Activated CD4-positive, CD25-positive, alpha-beta regulatory T cell treated with anti-CD3 and anti-CD28 coated beads, Interleukin-2, amount 50 U/mL, for 16 hours (primary cell): Measurements from ENCODE around the gene ELMO3.

ENCODE experiments used
- DNase-seq: peaks from one replicate; pipeline ENCODE4 v3.0.0-alpha.2; 2020; ENCODE audit warnings: low read depth, low spot score

ELMO3 gene

DNA sequence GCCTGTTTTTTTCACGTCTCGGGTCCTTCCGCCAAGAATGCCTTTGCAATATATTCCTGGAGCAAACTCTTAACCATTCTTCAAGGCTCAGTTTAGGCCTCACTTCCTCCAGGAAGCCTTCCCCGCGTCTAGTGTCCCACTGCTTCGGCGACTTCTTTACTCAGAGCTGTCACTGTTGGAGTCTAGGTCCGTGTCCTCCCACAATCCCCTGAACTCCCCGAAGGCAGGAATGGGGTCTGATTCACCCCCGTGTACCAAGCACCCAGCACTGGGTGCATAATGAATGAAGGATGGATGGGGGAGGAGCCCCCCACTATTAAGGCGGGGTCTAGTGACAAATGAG lies 15.7 kb upstream of the ELMO3 start:
- no peak for DNase-seq

DNA sequence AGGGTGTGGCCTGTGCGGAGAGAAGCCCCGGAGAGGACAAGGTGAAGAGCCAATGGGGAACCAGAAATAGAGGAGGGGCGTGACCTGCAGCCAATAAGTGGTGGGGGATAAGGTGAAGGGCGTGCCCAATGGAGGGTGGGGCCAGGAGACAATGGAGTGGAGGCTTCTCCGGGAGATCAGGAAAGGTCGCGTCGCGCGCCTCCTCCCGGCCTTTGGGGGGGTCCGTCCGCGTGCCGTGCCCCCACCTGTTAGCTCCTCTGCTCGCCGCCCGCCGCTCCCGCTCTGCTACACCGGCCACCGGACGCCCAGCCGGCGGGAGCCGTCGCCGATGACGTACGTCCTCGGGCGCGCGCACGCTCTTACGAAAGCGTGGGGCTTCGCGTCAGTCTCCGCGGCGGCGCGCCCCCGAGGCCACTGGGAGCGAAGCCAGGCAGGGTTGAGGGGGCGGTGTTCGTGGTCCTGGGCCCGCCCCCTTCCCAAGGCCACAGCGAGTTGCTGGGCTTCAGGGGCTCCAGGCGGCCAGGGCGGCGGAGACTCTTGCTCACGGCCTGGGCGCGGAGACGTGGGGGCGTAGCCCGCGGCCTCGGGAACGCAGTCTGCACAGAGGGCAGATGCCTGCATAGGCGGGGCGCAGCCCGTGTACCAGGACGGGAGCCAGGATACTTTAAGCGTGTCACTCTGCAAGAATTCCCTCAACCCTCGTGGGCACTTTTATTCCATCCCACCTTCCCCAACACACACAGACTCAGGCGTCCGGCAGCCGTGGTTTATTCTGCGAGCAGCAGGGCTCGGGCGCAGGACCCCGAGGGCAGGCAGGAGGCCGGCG lies 15.1 kb upstream of the ELMO3 start, which contains the start of gene MATCAP1:
Gene MATCAP1, minus strand, starts transcription at position 337 of the 826 bp plus-strand sequence. CDS start 3,353 bp downstream, outside the sequence.
- peak; percentile 86 for DNase-seq

- DNase-seq, result no peak
Observed at GRCh38 chr16:67184453-67184994, 14.4 kb upstream of the ELMO3 start.

DNA sequence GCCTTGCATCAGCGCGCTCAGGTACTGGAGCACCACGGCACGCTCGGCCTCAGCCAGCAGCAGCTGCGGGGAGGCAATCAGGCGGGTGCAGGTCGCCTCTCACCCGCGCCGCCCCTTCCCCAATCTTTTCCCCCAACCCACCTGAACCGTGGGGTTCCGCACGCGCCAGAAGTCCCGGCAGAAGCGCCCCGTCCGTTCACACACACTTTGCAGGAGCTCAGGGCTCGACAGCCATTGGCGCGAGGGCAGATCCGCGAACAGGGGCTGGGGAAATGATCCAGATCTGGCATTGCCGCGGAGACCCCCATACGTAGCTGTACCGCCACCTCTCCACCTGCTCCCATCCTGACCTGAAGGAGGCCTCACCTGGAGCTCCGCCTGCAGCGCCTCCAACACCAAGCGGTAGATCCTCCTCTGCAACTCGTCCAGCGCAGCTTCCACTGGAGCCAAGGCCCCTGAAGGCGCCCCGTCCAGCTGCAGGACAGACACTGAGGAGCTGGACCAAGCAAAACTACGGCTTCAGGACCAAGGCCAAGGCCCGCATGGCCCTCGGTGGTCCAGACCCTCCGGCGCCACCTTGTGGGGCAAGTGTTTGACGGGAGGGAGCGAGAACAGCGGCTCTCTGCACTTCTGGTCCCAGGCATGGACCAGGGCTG lies 13.8 kb upstream of the ELMO3 start:
- DNase-seq, result peak; percentile 71

GRCh38 chr16:67185651-67186134 lies 13.2 kb upstream of the ELMO3 start:
- no peak for DNase-seq

DNA sequence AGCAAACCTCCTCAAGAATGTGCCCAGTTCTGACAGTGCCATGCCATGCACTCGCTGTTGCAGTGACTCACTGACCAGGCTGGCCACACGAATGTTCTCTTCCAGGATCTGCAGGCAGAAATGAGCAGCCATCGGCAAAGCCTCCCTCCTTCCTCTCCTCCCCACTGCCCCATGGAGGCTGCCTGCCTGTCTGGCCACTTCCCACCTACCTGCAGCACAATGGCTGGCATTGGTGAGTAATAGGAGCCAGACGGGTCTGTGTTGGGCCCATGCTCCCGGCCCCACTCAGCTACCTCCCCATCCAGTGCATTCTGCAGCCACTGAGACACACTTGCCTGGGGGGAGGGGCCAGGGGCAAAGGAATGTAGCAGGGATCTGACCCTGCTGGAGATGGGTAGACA lies 12.4 kb upstream of the ELMO3 start:
- DNase-seq, result no peak

GRCh38 chr16:67187175-67187890 lies 11.6 kb upstream of the ELMO3 start:
- DNase-seq, result no peak

GRCh38 chr16:67188323-67188722 lies 10.6 kb upstream of the ELMO3 start:
- DNase-seq, result no peak

- no peak for DNase-seq
Observed at GRCh38 chr16:67188798-67189197, 10.1 kb upstream of the ELMO3 start.

- no peak for DNase-seq
Observed at GRCh38 chr16:67190041-67190440, 8.9 kb upstream of the ELMO3 start, which contains the start of gene EXOC3L1. TSS of gene EXOC3L1 (minus strand) at chr16:67190136. CDS start at chr16:67189676, 460 bp downstream.

DNA sequence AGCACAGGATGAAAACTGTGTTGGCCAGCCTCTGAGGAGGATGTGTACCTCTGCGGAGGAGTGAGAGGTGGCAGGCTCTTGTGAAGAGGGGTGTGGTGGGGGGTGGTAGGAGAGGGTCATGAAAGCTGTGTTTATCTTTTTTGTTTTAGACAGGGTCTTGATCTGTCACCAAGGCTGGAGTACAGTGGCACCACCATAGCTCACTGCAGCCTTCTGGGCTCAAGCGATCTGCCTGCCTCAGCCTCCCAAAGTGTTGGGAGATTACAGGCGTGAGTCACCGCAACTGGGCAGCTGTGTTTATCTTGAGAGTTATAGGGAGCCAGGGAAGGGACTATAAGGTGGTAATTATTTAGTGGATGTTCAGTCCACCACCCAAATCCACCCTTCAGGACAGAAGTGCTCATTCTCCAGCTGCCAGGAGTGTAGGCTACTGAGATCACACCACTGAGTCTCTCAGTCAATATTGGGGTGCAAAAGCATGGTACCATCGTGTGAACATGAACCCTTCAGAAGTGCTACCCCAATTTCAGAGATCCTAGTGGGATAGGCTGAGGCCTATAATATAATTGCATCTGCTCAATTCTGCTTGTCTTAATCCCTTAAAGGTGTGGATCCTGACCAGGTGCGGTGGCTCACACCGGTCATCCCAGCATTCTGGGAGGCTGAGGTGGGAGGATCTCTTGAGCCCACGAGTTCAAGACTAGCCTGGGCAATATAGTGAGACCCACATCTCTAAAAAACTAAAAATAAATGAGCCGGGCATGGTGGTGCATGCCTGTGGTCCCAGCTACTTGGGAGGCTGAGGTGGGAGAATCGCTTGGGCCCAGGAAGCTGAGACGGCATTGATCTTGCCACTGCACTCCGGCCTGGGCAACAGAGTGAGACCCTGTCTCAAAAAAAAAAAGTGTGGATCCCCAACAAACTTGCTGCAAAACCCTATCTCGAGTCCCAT lies 8.2 kb upstream of the ELMO3 start:
- no peak for DNase-seq

DNA sequence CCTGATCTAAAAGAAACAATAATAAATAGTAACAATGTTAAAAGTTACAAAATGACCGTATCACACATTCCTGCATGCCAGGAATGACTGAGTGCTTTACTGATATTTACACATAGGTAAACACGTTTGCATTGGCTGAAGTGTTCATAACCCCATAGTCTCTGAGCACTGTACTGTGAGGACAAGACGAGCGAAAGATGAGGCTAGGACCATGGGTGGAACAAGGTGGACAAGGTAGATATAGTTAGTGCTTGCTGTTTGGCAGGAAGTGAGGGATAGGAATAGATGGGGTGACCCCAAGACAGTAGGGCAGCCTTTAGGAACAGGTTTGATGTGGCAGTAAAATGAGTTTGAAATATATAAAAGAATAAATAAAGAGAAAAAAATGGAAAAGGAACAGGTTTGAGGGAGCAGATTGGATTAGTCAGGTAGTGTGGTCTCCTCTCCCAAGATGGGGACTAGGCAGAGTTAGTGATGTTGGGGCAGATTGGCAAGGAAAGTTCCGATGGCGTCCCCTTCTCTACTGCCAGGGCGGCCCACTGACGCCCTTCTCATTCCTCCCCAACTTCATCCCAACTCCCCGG lies 7.4 kb upstream of the ELMO3 start:
- no peak for DNase-seq

DNA sequence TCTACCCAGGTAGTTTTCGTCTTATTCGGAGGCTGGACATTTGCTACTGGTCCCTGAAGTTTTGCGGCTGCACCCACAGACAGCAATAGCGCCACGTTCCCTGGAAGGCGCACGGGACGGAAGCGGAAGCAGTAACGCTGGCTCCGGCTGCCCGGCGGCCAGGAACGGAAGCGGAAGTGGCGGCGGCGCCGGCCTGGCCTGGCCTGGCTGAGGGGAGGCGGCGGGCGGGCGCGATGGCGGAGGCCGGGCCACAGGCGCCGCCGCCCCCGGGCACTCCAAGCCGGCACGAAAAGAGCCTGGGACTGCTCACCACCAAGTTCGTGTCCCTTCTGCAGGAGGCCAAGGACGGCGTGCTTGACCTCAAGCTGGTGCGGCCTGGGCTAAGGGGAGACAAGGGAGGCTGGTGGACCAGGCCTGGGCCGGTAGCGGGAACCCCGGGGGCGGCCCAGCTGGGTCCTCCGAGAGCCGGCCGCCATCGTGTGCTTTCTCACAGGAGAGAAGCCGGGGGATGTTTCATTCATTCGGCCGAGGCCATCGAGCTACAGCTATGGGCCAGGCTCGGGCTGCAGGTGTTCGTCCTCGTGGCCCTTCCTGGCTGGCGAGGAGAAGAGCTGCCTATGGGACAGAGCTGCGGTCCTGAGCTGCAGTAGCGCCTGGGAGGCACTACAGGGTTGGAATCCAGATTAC lies 6.8 kb upstream of the ELMO3 start, which contains the start of gene E2F4:
Gene E2F4, plus strand, starts transcription at position 161 of the 687 bp plus-strand sequence. Its CDS starts 73 bp downstream, at position 234.
- peak; percentile 75 for DNase-seq

DNA sequence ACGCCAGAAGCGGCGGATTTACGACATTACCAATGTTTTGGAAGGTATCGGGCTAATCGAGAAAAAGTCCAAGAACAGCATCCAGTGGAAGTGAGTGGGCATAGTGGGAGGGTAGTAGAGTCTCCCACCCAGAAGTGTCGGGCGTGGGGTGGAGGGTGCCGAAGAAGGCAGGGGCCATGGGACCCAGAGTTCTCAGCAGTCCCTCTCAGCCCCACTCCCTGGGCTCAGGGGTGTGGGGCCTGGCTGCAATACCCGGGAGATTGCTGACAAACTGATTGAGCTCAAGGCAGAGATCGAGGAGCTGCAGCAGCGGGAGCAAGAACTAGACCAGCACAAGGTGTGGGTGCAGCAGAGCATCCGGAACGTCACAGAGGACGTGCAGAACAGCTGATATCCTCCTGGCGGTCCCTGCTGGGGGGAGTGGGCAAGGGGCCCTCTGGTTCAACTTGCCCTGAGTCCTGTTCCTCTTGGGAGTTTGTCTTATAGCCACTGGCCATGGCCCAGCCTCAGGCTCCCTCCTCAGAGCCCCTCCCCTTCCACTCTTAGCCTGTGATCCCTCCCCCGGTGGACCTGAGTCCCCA lies 6.1 kb upstream of the ELMO3 start:
- no peak for DNase-seq

DNA sequence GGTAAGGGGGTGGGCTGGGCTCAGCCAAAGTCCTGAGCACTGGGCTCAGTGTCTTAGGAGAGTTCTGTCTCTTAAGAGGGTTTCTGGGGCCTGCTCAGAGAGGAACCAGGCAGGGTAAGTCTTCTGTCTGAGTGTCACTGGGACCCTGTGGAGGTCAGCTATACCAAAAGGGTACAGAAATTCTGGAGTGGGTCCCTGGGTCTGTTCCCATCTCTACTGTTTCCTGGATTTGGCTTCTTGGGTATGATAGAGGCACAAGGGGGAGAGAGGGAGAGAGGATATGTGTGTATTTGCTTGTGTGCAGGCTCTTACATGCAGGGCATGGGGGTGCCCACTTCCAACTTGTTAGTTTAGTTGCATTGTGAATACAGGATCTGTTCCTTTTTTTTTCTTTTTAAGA lies 5.4 kb upstream of the ELMO3 start:
- DNase-seq, result no peak

DNA sequence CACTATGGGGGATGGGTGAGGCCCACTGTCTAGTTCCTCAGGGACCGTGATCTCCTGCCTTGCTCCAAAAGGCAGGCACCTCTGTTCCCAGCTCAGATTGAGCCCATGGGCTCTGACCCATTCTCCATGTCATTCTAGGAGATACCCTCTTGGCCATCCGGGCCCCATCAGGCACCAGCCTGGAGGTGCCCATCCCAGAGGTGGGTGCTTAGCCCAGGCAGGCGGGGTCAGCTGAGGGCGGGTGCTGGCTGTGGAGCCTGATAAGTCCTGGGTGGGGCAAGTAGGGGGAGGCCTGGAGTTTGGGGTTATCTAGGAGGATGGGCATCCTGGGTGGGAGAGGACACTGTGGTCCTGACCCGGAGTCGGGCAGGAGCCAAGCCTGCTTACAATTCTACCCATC lies 4.7 kb upstream of the ELMO3 start:
- DNase-seq, result no peak

GRCh38 chr16:67195676-67196075 lies 3.3 kb upstream of the ELMO3 start:
- DNase-seq, result no peak

GRCh38 chr16:67196881-67197280 lies 2.0 kb upstream of the ELMO3 start:
- DNase-seq, result no peak

- no peak for DNase-seq
Observed at GRCh38 chr16:67197704-67198103, 1.2 kb upstream of the ELMO3 start.
